HCT116 (cell line): Measurements from ENCODE around the gene SRRT. TPM values are rescaled to one million over a fixed set of nuclear protein-coding genes. Genes with fewer than 3 reads are reported as not detected.

Source experiments
- ATAC-seq: fragments of 200-7000 bp; cut with Tn5 transposase; 2 replicates; pipeline ENCODE4 v1.9.1; 2020; ENCODE audit warnings: mild to moderate bottlenecking, moderate library complexity
- BruUV-seq: library from RNA; stranded (reverse); fragments of 400-500 nt; replicated peaks from 2 replicates; lab custom pipeline; 2021; lab: Mats Ljungman, UMichigan
- CTCF ChIA-PET: fragments of 300-600 bp; sonication (Branson Sonifier 250); formaldehyde crosslinking; loops from one replicate; lab custom pipeline; 2021; ENCODE audit warnings: antibody characterized with exemption; lab: Charles Lee
- POLR2A ChIA-PET: fragments of 300-600, 350-600 bp; sonication (Branson Sonifier 250); formaldehyde crosslinking; loops from one replicate; lab custom pipeline; 2021; ENCODE audit warnings: antibody characterized with exemption; lab: Charles Lee
- RAD21 ChIA-PET, 2 experiments: fragments of 300-600 bp; sonication (Branson Sonifier 250); formaldehyde crosslinking; loops; one replicate each; lab custom pipeline; 2023; ENCODE audit warnings: low total read pairs in 2 of 2; ENCODE audit not compliant: uncharacterized antibody in 2 of 2, unreplicated experiment in 2 of 2, low non-redundant PET in 1 of 2; lab: Charles Lee
- DNase-seq: peaks from one replicate; pipeline ENCODE4 v3.0.0-alpha.2; 2010; ENCODE audit warnings: low read depth, low spot score
- H2AFZ ChIP-seq: fragments of 200-600 bp; shearing (Covaris generic), sonication (generic); 2 replicates; pipeline ENCODE4 v1.6.1; 2017; ENCODE audit warnings: low read depth, mixed run types, mixed read lengths, antibody characterized with exemption, low read length; ENCODE audit not compliant: poor library complexity, severe bottlenecking
- H3K27ac ChIP-seq: 2 replicates; pipeline ENCODE4 v1.5.1; 2012; ENCODE audit warnings: low read depth, low read length
- H3K27me3 ChIP-seq: fragments of 200-600 bp; sonication (generic); 2 replicates; pipeline ENCODE4 v1.6.1; 2016; ENCODE audit warnings: mixed run types, low read length, mixed read lengths; ENCODE audit not compliant: insufficient read depth
- H3K36me3 ChIP-seq, 2 experiments: fragments of 200-500 bp in 1 of 2; fragments of 200-600 bp in 1 of 2; sonication (Bioruptor generic) in 1 of 2; sonication (generic) in 1 of 2; 2 replicates each; pipeline versions ENCODE4 v1.5.1 to v1.6.1; 2014 to 2016; ENCODE audit warnings: low read length in 2 of 2, inconsistent platforms in 1 of 2, mixed read lengths in 1 of 2, mixed run types in 1 of 2; ENCODE audit not compliant: insufficient read depth in 2 of 2, control insufficient read depth in 1 of 2
- H3K4me1 ChIP-seq, 2 experiments: fragments of 200-600 bp in 1 of 2; sonication (generic) in 1 of 2; 2 replicates each; pipeline versions ENCODE4 v1.5.1 to v1.6.1; 2012 to 2017; ENCODE audit warnings: low read length in 2 of 2, inconsistent platforms in 1 of 2, mild to moderate bottlenecking in 1 of 2, mixed read lengths in 1 of 2, mixed run types in 1 of 2, moderate library complexity in 1 of 2; ENCODE audit not compliant: insufficient read depth in 2 of 2, control insufficient read depth in 1 of 2
- H3K4me2 ChIP-seq: fragments of 200-600 bp; sonication (generic); 2 replicates; pipeline ENCODE4 v1.6.1; 2017; ENCODE audit warnings: mixed run types, low read length, mixed read lengths
- H3K4me3 ChIP-seq, 2 experiments: fragments of 200-600 bp in 1 of 2; sonication (generic) in 1 of 2; replicated peaks in 1 of 2; 2 replicates each; pipeline ENCODE4 v1.5.1; 2011 to 2016; ENCODE audit warnings: low read length in 2 of 2, control low read depth in 1 of 2, low read depth in 1 of 2, mild to moderate bottlenecking in 1 of 2, mixed read lengths in 1 of 2, mixed run types in 1 of 2
- H3K79me2 ChIP-seq: fragments of 200-600 bp; sonication (generic); 2 replicates; pipeline ENCODE4 v1.6.1; 2017; ENCODE audit warnings: mild to moderate bottlenecking, mixed run types, low read length, moderate library complexity, mixed read lengths; ENCODE audit not compliant: insufficient read depth
- H3K9ac ChIP-seq: fragments of 200-600 bp; sonication (generic); 2 replicates; pipeline ENCODE4 v1.6.1; 2016; ENCODE audit warnings: low read length, mixed read lengths
- H3K9me2 ChIP-seq: fragments of 200-600 bp; sonication (generic), shearing (Covaris generic); 2 replicates; pipeline ENCODE4 v1.6.1; 2017; ENCODE audit warnings: mixed run types, mild to moderate bottlenecking, moderate library complexity; ENCODE audit not compliant: insufficient read depth
- H3K9me3 ChIP-seq, 2 experiments: fragments of 200-500 bp in 1 of 2; fragments of 200-600 bp in 1 of 2; sonication (Bioruptor generic) in 1 of 2; sonication (generic) in 1 of 2; 2 replicates each; pipeline ENCODE4 v1.6.1; 2014 to 2017; ENCODE audit warnings: low read length in 2 of 2, mixed read lengths in 2 of 2, inconsistent platforms in 1 of 2, low read depth in 1 of 2, mild to moderate bottlenecking in 1 of 2, mixed run types in 1 of 2, moderate library complexity in 1 of 2; ENCODE audit not compliant: control insufficient read depth in 1 of 2, insufficient read depth in 1 of 2
- H4K20me1 ChIP-seq: fragments of 200-600 bp; sonication (generic), shearing (Covaris generic); 2 replicates; pipeline ENCODE4 v1.6.1; 2017; ENCODE audit warnings: mixed run types, mild to moderate bottlenecking, moderate library complexity; ENCODE audit not compliant: insufficient read depth
- CBX3 ChIP-seq: IDR thresholded peaks from 2 replicates; pipeline ENCODE4 v1.6.1; 2012; ENCODE audit warnings: low read depth
- CEBPB ChIP-seq: IDR thresholded peaks from 2 replicates; pipeline ENCODE4 v1.6.1; 2012; ENCODE audit warnings: low read depth
- CTCF ChIP-seq, 3 experiments: fragments of 200-600 bp in 1 of 3; sonication (generic) in 1 of 3; IDR thresholded peaks in 2 of 3; conservative IDR thresholded peaks in 1 of 3; 2 replicates each; pipeline ENCODE4 v1.5.1; 2012 to 2017; ENCODE audit warnings: low read depth in 2 of 3, low read length in 2 of 3, antibody characterized with exemption in 1 of 3, borderline replicate concordance in 1 of 3, control low read depth in 1 of 3, mild to moderate bottlenecking in 1 of 3, mixed read lengths in 1 of 3, mixed run types in 1 of 3, moderate library complexity in 1 of 3; ENCODE audit not compliant: insufficient read depth in 1 of 3
- EGR1 ChIP-seq: IDR thresholded peaks from 2 replicates; pipeline ENCODE4 v1.6.1; 2012; ENCODE audit warnings: low read depth
- ELF1 ChIP-seq: IDR thresholded peaks from 2 replicates; pipeline ENCODE4 v1.6.1; 2012; ENCODE audit warnings: low read depth, borderline replicate concordance
- EZH2 ChIP-seq: fragments of 200-600 bp; sonication (generic); IDR thresholded peaks from 2 replicates; pipeline ENCODE4 v1.6.1; 2017; ENCODE audit warnings: antibody characterized with exemption, mixed run types
- EZH2phosphoT487 ChIP-seq: fragments of 200-600 bp; IDR thresholded peaks from 2 replicates; pipeline ENCODE4 v1.6.1; 2018; ENCODE audit warnings: antibody characterized with exemption, borderline replicate concordance
- JUND ChIP-seq: IDR thresholded peaks from 2 replicates; pipeline ENCODE4 v1.6.1; 2012
- MAX ChIP-seq: IDR thresholded peaks from 2 replicates; pipeline ENCODE4 v1.6.1; 2012
- POLR2A ChIP-seq: IDR thresholded peaks from 2 replicates; pipeline ENCODE4 v1.7.0; 2011; ENCODE audit warnings: borderline replicate concordance; ENCODE audit not compliant: insufficient read depth, insufficient read length; ENCODE audit errors: extremely low read depth
- SIN3A ChIP-seq: IDR thresholded peaks from 2 replicates; pipeline ENCODE4 v1.6.1; 2012; ENCODE audit warnings: low read depth
- SP1 ChIP-seq: IDR thresholded peaks from 2 replicates; pipeline ENCODE4 v1.6.1; 2012; ENCODE audit warnings: low read depth
- TCF7L2 ChIP-seq: IDR thresholded peaks from 2 replicates; pipeline ENCODE4 v1.7.0; 2011; ENCODE audit warnings: borderline replicate concordance, inconsistent platforms; ENCODE audit not compliant: insufficient read depth, insufficient read length; ENCODE audit errors: extremely low read depth
- YY1 ChIP-seq: IDR thresholded peaks from 2 replicates; pipeline ENCODE4 v1.6.1; 2011; ENCODE audit warnings: low read length, low read depth, moderate library complexity, mild to moderate bottlenecking; ENCODE audit not compliant: insufficient replicate concordance; ENCODE audit errors: extremely low read depth
- ZNF274 ChIP-seq: fragments of 200-500 bp; sonication (Bioruptor generic); IDR thresholded peaks from 2 replicates; pipeline ENCODE4 v1.6.1; 2014; ENCODE audit warnings: mild to moderate bottlenecking, low read depth, low read length, inconsistent platforms
- intact Hi-C: fragments of 100-400 bp; cut with micrococcal nuclease; formaldehyde crosslinking; loops from 2 replicates; pipeline ENCODE4 v1.10.0; 2022
- total RNA-seq: library from RNA; stranded (reverse); gene quantifications from one replicate; pipeline ENCODE4 v1.2.1, GENCODE V29; 2021; ENCODE audit not compliant: unreplicated experiment

Gene SRRT
- total RNA-seq, 1 experiment from 2014 or later = 252 TPM

GRCh38 chr7:100878013-100878412 lies 3.1 kb downstream of the SRRT start:
- H3K27me3 ChIP-seq = no peaks in the 10 kb centered on the region
- TF ChIP-seq EGR1 (no peak), SIN3A (no peak), CBX3 (no peak), TCF7L2 (no peak), ELF1 (no peak), YY1 (no peak), EZH2phosphoT487 (no peak), CTCF (IDR thresholded peaks at IDR 0.05 in 2 of 3, conservative IDR thresholded peaks at IDR 0.05 in 1 of 3; ENCODE audit: borderline replicate concordance in 1 of 3, insufficient read depth in 1 of 3, low read depth in 2 of 3, low read length in 2 of 3) (no peak), EZH2 (no peak), MAX (no peak), POLR2A (no peak), SP1 (no peak), JUND (no peak), ZNF274 (no peak), CEBPB (no peak)
- no peak overlapping the region for H3K9ac ChIP-seq
- no TSS peak for BruUV-seq
- H3K9me2 ChIP-seq = no peaks in the 10 kb centered on the region
- H3K36me3 ChIP-seq = peaks cover 35 to 66% of the 10 kb centered on the region in 2 experiments
- peaks cover 87% of the 10 kb centered on the region for H3K79me2 ChIP-seq
- no peaks in the 10 kb centered on the region for H3K9me3 ChIP-seq
- no peak overlapping the region for H2AFZ ChIP-seq
- H4K20me1 ChIP-seq = peaks cover 15% of the 10 kb centered on the region; the same call in 1 of the 2 replicates
- intact Hi-C loops = no loop called here
- H3K4me1 ChIP-seq = peaks cover 12 to 24% of the 10 kb centered on the region in 2 experiments
- DNase-seq = no peak
- H3K4me2 ChIP-seq = no peak overlapping the region
- no peak overlapping the region for H3K27ac ChIP-seq
- ATAC-seq = no peak
- RAD21 ChIA-PET = no interaction called here
- CTCF ChIA-PET = interaction anchor here (0.8 kb wide), 1 partner anchor 244 kb away, joined by 3 read pairs; no protein-coding TSS in a partner anchor
- POLR2A ChIA-PET = interaction anchor here (0.8 kb wide), 1 partner anchor 12 kb away, joined by 3 read pairs; the partner anchor contains the start of gene UFSP1
- H3K4me3 ChIP-seq = no peak overlapping the region
